Measurements from ENCODE around the gene SYT8.

The SYT8 gene

DNA sequence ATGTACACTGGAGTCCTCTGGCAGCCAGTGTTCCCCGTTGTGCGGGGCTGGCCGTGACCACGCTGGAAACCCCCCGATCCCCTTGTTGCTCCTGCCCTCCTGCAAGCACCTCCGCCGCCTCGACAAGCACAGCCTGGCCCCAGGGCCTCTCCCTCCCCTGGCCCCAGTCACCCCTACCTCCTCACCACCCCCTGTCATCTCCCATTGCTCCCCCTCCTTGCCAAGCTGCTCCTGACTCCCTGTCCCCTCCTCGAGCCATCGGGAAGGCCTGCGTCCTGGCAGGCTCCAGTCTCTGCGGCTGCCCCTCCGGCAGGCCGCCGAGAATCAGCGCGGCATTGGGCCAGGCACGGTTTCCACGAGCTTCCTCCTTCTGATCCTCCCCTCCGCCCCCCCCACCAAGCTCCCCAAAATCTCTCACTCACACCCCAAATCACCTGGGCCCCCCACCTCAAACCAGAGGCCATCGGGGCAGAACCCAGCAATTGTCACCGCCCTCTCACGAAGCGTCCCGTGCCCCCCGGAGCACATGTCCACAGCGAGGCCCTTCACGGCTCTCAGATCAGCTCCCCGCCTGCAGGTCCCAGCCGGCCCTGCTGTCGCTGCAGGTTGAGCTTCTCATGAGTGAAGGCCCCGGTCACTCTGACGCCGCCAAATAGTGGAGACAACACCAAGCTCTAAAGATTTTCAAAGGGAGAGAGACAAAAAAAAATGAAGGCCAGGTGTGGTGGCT lies 12.4 kb downstream of the SYT8 start:
- no peak for DNase-seq

DNA sequence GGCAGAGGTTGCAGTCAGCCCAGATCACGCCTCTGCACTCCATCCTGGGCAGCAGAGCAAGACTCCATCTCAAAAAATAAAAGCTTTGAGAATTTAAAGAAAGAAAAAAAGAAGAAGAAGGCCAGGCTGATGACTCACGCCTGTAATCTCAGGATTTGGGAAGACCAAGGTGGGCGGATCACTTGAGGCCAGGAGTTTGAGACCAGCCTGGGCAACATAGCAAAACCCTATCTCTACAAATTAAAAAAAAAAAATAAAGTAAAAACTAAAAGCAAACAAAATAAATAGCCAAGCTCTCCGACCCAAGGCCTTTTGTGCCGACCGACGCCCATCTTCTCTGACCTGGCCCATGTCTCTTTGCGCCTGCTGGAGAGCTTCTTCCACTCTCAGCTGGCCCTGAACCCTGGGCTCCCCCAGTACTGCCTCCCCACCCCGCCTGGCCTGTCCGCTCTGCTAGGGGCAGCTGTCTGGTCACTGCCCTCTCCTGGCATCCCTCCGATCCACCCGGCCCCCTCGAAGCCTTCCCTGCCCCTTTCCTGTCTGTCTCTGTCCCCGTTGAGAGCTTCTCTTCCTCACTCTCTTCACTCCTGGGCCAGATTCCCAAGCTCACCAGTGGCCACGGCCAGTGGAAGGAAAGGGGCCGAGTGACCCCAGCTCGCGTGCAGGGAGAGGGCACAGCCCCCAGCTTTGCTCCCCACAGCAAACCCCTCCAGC lies 13.3 kb downstream of the SYT8 start:
- DNase-seq = no peak

DNA sequence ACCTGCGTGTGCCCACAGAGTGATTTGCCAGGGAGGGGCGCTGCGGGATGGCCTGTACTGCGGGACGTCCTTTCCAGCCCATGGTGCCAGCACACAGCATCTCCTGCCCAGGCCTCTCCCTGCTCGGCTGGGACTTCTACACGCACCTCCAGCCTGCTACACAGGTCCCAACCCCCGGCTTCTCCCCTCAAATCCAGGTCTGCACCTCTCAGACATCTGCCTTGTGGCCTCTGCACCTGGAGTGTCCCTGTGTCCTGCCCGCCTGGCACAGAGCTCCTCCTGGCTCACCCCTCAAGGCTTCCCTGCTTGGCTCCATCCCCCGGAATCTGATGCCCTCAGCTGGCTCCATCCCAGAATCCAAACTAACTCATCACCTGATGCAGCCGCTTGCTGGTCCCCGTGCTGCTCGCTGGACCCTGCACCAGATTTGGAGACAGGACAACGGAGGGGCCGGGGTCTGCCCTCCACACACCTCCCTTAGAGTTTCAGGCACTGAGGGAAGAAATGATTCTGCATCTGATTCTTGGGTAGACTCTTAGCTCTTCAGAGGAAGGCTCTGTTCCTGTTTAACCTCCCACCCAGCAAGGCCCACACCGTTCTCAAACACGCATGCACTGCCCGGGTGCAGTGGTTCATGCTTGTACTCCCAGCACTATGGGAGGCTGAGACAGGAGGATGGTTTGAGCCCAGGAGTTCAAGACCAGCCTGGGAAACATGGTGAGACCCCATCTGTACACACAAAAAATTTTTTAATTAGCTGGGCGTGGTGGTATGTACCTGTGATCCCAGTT lies 14.0 kb downstream of the SYT8 start:
- no peak for DNase-seq

DNA sequence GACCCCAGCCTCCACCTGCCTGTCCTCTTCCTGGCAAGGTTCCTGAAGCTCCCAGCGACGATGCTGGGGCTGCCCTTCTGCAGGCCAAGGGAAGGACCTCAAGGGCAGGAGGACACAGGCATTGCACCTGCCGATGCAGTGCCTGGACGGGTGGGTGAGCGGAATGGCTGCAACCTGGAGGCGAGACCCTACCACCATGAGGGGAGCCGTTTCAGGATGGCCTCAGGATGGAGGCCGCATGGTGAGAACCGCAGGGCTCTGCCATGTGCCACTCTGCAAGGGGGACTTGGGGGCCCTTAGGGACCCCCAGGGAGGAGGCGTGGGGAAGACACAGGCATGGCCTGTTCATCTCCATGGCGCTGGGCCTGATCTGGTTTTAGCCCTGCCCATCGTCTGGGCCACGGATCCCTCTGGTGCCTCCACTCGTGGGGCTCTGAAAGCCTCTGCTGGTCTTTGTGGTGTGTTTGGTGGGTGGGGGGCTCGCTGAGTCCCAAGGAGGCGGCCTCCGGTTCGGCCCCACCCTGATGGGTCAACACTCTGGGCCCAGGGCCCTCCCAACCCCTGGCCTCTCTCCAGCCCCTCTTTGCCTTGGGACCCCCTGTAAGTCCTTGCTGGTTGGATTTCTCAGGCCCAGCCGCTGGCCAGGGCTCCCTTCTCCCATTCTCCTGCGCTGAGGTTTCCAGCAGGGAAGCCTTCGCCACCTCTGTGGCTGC lies 16.8 kb downstream of the SYT8 start:
- DNase-seq = no peak

DNA sequence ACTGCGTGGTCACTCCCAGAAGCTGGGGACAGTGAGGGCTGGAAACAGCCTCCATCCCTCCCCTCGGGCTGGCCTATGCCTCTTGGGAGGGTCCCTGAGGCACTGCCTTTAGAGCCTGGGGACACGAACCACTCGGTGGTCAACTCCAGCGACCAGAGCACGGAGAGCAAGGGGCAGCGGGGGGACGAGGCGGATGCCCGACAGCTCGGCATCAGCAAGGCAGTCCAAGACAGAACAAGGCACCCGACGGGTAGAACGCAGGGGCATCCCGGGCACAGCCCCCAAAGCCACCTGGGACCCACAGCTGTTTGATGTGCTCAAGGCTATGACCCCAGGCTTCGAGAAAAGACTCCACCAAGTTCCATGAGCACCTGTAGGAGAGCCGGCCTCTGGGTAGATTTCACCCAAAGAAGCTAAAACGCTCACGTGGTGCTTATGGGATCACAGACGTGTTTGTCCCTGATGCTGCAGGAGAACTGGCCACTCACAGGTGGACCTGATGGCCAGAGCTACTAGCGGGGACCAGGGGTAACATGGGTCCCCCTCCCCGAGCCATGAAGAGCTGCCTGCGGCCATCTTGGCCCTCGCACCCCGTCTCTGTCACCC lies 17.6 kb downstream of the SYT8 start:
- no peak for DNase-seq

DNA sequence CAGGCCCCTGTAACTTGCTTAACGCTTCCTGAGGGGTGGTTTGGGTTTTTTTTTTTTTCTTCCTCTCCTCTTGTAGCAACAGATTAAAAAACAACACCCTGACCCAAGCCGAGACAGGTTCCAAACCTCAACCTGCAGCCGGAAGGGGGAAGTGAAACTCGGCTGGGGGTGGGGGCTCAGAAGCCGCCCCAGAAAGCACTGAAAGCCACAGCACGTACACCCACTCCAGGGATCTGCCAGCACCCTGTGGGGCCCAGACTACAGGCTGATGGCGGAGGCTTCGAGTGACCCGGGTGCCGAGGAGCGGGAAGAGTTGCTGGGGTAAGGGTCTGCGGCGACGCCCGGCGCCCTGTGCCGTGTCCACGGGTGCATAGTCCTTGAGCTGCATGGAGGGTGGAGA lies 18.1 kb downstream of the SYT8 start, which contains the start of gene LSP1:
Gene LSP1 (plus strand): TSS at position 208 of the 400 bp plus-strand sequence. CDS start 61 bp downstream, at position 269.
- peak; percentile 88 to 90 for DNase-seq

DNA sequence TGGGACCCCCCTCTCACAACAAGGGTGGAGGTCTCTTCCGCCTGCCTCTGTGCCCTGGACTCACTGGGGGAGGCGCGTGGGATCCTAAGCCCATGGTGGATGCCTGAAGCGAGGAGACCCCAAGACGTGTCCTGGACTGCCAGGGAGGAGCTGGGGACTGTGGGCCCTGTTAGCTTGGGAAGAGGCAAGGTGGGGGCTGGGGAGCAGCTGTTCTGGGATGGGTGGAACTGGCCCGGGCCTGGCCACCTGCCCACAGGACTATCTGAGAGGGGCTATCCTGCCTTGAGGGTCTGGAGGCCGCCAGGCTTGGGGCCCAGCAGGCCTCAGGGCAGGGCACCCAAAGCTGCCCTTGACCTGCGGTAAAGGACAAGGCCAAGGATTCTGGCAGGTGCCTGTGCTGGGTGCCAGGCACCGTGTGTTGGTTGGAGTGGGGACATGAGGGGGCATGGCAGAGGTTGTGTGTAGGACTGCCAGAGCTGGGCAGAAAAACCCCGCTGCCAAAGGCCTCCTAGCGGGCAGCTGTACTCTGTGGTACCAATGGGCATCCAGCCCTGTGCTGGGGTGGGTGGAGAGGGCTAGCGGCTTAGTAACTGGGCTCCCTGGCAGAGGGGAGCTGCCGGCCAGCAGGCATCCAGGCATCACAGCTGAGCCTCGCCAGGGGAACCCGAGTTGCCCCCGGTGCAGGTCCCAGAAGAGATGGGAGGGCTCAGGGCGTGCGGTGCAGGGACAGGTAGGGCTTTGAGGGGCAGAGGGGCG lies 18.8 kb downstream of the SYT8 start:
- peak; percentile 27 to 41 for DNase-seq

DNA sequence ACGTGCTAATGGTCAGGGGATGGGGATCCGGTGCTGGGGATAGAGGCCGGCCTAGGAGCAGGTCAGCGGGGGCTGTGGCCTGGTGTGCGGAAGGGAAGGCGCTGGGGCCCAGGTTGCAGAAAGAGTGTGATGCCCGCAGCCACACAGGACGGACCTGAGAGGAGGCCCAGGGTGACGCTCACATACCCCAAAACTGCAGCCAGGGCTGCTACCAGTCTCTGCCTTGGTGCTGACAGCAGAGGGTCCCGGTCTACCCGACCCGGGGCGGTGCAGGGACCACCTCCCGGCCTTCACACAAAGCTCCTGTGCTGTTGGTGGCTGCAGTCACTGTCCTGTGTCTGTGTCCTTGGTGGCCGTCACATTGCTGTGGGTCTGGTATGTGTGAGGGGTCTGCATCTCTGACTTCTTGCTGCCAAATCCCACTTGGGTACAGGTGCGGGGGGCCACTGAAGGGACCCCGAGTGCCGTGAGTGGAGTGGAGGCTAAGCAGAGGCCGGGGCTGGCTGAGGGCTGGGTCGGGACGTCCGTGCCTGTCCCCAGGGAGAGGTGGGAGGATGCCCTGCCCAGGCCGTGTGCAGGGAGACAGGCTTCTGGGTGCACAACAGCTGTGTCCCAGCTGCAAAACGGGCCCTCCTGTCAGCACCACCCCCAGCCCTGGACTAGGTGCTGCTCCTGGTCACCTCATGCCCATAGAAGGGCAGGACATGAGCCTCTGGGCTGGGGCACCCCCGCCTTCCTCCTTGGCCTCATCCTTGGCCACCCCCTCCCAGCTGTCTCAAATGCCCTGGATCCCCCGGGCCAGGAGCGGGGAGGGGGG lies 19.6 kb downstream of the SYT8 start:
- DNase-seq = no peak

DNA sequence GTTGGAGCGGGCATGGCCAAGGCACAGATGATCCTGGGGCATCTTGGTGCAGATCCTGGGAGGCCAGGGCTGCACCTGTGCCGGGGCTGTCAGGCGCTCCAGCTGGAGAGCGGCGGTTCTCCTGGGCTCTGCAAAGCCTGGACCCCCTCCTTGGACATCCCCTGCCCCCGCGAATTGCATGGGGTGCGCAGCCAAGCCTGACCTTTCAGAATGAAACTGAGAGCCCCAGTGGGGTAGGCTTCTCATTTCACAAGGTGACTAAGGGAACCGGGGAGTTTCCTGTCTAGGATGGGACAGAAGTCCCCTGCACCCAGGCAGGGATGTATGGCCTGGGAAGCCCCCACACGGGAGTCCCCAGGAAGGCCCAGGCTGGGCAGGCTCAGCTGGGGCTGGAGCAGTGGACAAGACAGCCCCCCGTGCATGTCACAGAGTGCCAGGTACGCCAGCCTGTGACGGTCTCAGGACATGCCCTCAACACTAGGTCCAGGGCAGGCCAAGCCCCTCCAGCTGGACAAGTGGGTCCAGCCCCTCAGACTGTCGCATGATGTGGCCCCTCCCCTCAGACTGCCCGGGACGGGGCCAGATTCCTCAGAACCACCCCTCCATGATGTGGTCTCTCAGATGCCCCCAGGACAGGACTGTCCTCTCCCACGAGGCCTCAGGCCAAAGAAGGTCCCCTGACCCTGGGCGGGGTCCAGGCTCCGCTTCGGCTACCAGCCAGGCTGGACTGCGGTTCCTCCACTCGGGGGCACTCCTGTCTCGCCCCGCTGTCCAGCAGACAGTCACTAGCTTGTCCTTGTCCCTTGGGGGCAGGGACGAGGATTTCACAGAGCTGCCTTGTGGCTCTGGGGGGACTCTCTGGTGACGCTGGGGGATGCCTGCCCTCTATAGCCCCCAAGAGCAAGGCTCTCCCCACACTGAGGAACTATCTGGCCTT lies 20.4 kb downstream of the SYT8 start:
- DNase-seq = no peak

DNA sequence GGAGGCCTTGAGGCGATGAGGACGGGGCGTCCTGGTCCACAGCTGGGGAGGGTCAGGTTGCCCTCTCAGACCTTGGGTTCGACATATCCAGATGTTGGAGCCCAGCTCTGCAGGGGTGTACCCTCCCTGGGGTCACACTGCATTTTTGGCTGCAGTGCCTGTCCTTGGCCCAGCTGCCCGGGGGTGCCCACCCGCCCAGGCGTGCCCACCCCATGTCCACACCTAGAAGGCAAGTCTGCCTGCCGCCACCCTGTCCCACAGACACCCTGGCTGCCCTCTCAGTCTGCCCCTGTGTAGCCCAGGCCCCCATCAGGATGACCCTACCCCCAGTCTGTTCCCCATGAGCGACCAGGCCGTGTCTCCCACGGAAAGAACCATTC lies 21.1 kb downstream of the SYT8 start:
- no peak for DNase-seq

DNA sequence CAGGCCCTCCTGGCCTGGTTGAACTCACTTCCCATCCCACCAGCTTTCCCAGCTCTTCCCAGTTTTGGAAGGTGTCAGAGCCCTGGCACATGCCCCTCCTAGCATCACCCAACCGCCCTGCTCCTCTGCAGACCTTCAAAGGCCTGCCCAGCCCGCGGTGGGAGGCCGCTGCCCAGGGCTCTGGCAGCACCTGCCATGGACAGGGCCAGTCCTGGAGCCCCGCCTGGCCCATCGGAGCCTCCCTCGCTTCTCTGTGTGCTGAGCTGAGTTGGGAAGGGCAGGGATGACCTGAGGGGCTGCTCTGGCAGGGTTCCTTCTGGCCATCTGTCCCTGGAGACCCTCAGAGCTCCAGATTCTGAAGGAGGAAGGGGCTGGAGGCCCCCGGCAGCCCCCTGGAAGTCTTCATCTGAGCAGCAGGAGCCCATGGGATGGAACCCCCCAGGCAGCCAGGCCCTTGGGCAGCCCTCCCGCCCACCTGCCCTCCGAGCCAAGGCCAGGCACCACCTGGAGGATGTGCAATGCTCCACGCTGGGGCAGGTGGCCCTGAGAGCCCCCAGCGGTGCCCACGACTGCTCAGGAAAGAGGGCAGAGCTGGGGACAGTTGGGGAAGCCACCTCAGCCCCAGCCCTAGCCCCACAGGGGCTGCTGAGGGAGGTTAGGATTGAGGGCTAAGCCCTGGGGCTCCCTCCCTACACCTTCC lies 21.7 kb downstream of the SYT8 start:
- no peak for DNase-seq

DNA sequence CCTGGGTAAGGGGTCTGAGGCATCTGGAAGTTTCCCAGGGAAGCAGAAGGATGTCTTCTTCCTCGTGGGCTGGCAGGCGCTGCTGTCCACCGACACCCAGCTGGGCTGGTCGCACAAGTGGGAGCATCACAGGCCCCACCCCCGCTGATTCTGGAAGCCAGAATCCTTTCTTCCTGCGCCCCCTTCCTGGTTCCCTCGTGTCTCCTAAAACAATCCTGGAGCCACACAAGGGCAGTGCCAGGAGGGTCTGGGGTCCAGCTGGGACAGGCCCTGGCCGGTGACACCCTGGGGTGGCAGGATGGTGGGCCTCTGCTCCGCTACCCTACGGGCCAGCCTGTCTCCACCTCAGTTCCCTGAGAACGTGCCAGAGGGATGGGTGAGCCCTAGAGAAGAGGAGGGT lies 22.3 kb downstream of the SYT8 start:
- no peak for DNase-seq

DNA sequence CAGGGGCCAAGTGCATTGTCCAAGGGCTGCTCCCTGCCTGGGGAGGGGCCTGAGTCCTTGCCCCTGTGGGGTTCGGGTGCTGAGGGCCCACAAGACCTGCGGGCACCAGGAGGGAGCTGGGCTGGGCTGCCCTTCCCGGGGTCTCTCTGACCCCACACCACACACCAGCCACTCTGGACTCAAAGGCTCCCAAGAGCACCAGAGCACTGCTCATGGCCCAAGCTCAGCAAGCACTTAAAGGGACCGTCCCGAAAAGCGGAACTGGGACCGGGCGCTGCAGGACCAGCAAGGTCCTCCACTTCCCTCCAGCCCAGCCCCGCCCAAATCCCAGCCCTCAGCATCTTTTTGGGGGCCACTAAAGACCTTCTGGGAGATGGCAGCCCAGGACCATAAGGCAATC lies 23.4 kb downstream of the SYT8 start:
- peak in 1 of 2 donors; percentile 36 for DNase-seq

DNA sequence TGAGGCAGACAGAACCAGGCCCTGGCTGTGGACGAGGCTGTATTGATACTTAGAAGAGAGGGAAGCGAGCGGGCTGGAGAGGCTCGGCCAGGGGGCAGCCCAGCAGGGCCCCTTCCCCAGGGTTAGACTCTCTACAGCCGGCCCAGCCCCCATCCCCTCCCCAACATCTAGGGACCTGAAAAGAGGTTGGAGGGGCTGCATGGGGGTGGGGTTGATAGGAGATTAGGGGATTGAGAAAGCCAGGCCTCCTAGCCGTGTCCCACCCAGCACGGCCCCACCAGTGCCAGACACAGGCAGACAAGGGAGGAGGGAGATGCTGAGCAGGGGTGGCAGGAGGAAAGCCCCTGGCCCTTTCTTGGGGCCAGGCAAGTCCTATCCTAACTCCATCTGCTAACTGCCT lies 23.8 kb downstream of the SYT8 start:
- DNase-seq = no peak

DNA sequence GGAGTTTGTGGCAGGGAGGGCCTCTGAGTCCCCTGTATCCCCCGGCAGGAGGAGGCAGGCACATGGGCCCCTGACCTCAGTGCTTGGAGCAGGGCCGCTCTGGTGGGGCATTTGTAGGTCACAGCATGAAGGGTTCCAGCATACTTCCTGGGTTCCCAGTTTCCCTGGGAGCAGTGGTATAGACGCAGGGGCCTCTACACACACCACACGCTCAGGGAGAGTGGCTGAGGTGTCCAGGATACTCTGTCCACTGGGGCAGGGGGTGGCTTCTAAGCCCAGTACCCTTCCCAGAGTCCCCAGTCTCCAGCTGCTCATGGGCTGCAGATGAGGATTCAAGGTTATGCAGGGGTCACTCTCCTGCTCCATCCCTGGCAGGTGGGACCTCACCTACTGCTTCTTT lies 24.2 kb downstream of the SYT8 start:
- no peak for DNase-seq

DNA sequence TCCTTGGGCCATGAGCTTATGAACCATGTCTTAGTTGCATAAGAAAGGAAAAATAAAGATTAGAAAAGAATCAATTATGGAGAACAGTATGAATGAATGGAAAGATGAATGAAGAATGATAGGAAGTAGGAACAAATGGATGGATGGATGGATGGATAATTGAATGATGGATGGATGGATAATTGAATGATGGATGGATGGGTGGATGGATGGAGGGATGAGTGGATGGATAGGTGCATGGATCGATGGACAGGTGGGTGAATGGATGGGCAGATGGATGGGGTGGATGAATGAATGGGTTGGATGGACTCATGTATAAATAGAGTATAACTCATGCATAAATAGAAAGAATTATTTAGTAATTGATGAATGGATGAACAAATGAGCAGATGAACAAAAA lies 25.3 kb downstream of the SYT8 start:
- DNase-seq = no peak

DNA sequence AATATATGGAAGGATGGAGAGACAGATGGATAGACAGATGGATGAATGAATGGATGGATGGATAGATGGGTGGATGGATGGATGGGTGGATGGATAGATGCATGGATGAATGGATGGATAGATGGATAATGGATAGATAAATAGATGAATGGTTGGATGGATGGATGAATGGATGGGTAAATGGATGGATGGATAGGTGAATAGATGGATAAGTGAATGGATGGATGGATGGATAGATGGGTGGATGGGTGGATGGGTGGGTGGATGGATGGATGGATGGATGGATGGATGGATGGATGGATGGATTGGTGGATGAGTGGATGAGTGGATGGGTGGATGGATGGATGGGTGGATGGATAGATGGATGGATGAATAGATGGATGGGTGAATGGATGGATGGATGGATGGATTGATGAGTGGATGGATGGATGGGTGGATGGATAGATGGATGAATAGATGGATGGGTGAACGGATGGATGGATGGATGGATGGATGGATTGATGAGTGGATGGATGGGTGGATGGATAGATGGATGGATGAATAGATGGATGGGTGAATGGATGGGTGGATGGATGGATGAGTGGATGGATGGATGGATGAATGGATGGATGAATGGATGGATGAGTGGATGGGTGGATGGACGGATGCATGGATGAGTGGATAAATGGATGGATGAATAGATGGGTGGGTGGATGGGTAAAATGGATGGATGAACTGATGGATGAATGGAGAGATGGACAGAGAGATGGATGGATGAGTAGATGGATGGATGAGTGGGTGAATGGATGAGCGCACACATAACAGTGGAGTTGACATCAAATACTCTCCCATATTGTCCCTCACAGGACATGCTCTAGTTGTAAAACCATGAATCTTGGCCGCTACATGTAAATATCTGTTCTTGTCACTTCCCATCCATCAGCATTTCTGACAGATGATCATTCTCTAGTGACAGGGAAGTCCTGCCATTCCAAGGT lies 26.9 kb downstream of the SYT8 start:
- DNase-seq = no peak

Data from CD4-positive, alpha-beta T cell treated with Interleukin-4 for 1 hour (primary cell).